Upper lobe of left lung (tissue), 6 donors: Measurements from ENCODE around the gene TNFRSF8. TPM values are rescaled to one million over a fixed set of nuclear protein-coding genes. Genes with fewer than 3 reads are reported as not detected.

Experiments used
- ATAC-seq, 2 donors: fragments of 200-7000 bp; cut with Tn5 transposase; one replicate each; pipeline ENCODE4 v1.9.1; 2022; ENCODE audit warnings: mild to moderate bottlenecking in 2 of 2, moderate library complexity in 2 of 2; ENCODE audit not compliant: low FRiP score in 2 of 2
- DNase-seq, 2 donors: peaks; one replicate each; pipeline ENCODE4 v3.0.0-alpha.2; 2019 to 2020
- H3K27ac ChIP-seq, 4 donors: fragments of 200-600 bp; sonication (generic); one replicate each; pipeline ENCODE4 v1.5.1; 2016 to 2019
- H3K27me3 ChIP-seq, 4 donors: fragments of 200-600 bp; sonication (generic); one replicate each; pipeline ENCODE4 v1.5.1; 2017 to 2019
- H3K36me3 ChIP-seq, 4 donors: fragments of 200-600 bp; sonication (generic); one replicate each; pipeline ENCODE4 v1.5.1; 2016 to 2019
- H3K4me1 ChIP-seq, 4 donors: fragments of 200-600 bp; sonication (generic); one replicate each; pipeline ENCODE4 v1.5.1; 2018 to 2019
- H3K4me3 ChIP-seq, 4 donors: fragments of 200-600 bp; sonication (generic); one replicate each; pipeline ENCODE4 v1.5.1; 2017 to 2019; ENCODE audit warnings: mild to moderate bottlenecking in 2 of 4, moderate library complexity in 1 of 4
- H3K9me3 ChIP-seq, 4 donors: fragments of 200-600 bp; sonication (generic); one replicate each; pipeline ENCODE4 v1.5.1; 2018 to 2019
- CTCF ChIP-seq, 6 experiments: fragments of 450-650 bp in 4 of 6; fragments of 200-600 bp in 2 of 6; sonication (generic) in 2 of 6; IDR thresholded peaks; one replicate each; pipeline ENCODE4 v1.5.1; 2016 to 2019; ENCODE audit warnings: antibody characterized with exemption in 6 of 6
- EP300 ChIP-seq, 4 donors: sonication (generic); formaldehyde crosslinking; IDR thresholded peaks; one replicate each; pipeline ENCODE4 v1.5.1; 2017; ENCODE audit warnings: antibody characterized with exemption in 4 of 4, control low read depth in 2 of 4
- POLR2A ChIP-seq, 4 donors: fragments of 450-650 bp; IDR thresholded peaks; one replicate each; pipeline ENCODE4 v1.5.1; 2016 to 2017; ENCODE audit warnings: antibody characterized with exemption in 4 of 4, mild to moderate bottlenecking in 2 of 4
- POLR2AphosphoS5 ChIP-seq, 2 donors: sonication (generic); formaldehyde crosslinking; IDR thresholded peaks; one replicate each; pipeline ENCODE4 v1.5.1; 2017; ENCODE audit warnings: antibody characterized with exemption in 2 of 2
- WGBS, 2 donors: methylation state at CpG; one replicate each; pipeline ENCODE4 v1.1.5; 2017 to 2018; 5-methylcytosine and 5-hydroxymethylcytosine counted together
- total RNA-seq, 6 donors: library from RNA; depleted of rRNA in 4 of 6; stranded (reverse); fragments of >200 nt in 4 of 6; gene quantifications; one replicate each; pipeline versions ENCODE4 v1.1.0 to v1.2.1, GENCODE V29; 2016 to 2021
- donor health status: DM: no; HTN: no; CAD: no; lungs with moderate emphysema.
- donor health status: DM: no; HTN: yes; CAD: no; lungs with severe emphysema.

The TNFRSF8 gene
- total RNA-seq, 6 donors from 2014 or later: 0.22 to 3.3 (median 1.2) TPM

GRCh38 chr1:12129624-12130023, 66.5 kb downstream of the TNFRSF8 start:
- TF ChIP-seq POLR2A (IDR thresholded peaks at IDR 0.05) (no peak), CTCF (IDR thresholded peaks at IDR 0.05) (no peak), POLR2AphosphoS5 (IDR thresholded peaks at IDR 0.05) (no peak), EP300 (IDR thresholded peaks at IDR 0.05) (no peak)
- H3K4me1 ChIP-seq: peaks cover 35 to 47% (median 40%) of the 10 kb centered on the region in 4 donors
- no peak for ATAC-seq

GRCh38 chr1:12130466-12131130, 67.5 kb downstream of the TNFRSF8 start:
- no peak for ATAC-seq

More at GRCh38 chr1:12129624-12130023, 66.5 kb downstream of the TNFRSF8 start:
- H3K36me3 ChIP-seq: no peaks in the 10 kb centered on the region
- no peak for DNase-seq
- H3K27me3 ChIP-seq: no peaks in the 10 kb centered on the region
- 79 to 94% methylated on average over 12 of the region's 12 CpGs for WGBS, 2 donors
- H3K27ac ChIP-seq: no peak overlapping the region
- no peak overlapping the region for H3K4me3 ChIP-seq
- no peaks in the 10 kb centered on the region for H3K9me3 ChIP-seq

GRCh38 chr1:12132078-12132477, 69.0 kb downstream of the TNFRSF8 start:
- no peak overlapping the region for H3K4me3 ChIP-seq
- no peak for TF ChIP-seq EP300 (IDR thresholded peaks at IDR 0.05)
- peak in 1 of 2 donors; percentile 12 for TF ChIP-seq POLR2AphosphoS5 (IDR thresholded peaks at IDR 0.05)
- H3K4me1 ChIP-seq: peaks cover 22 to 37% (median 26%) of the 10 kb centered on the region in 4 donors
- peak overlapping the region; percentile 55 to 80 (median 66) for H3K27ac ChIP-seq
- 65 to 73% methylated on average over 8 of the region's 8 CpGs for WGBS, 2 donors
- no peaks in the 10 kb centered on the region for H3K36me3 ChIP-seq
- DNase-seq (no peak), ATAC-seq (peak in 1 of 2 donors; percentile 42)
- H3K9me3 ChIP-seq: no peaks in the 10 kb centered on the region
- no peaks in the 10 kb centered on the region for H3K27me3 ChIP-seq

More at GRCh38 chr1:12130466-12131130, 67.5 kb downstream of the TNFRSF8 start:
- Histone ChIP-seq H3K4me3 (no peak overlapping the region), H3K36me3 (no peaks in the 10 kb centered on the region), H3K9me3 (no peaks in the 10 kb centered on the region), H3K4me1 (peaks cover 30 to 40% (median 34%) of the 10 kb centered on the region in 4 donors), H3K27me3 (no peaks in the 10 kb centered on the region), H3K27ac (peak overlapping the region in 2 of 4 donors; percentile 7 to 40)
- TF ChIP-seq POLR2AphosphoS5 (IDR thresholded peaks at IDR 0.05) (no peak), CTCF (IDR thresholded peaks at IDR 0.05) (no peak), EP300 (IDR thresholded peaks at IDR 0.05) (no peak), POLR2A (IDR thresholded peaks at IDR 0.05) (no peak)
- DNase-seq: no peak
- 83 to 86% methylated on average over 13 of the region's 13 CpGs for WGBS, 2 donors

GRCh38 chr1:12134716-12135115, 71.6 kb downstream of the TNFRSF8 start:
- WGBS, 2 donors: 96 to 98% methylated on average over 7 to 10 of the region's 10 CpGs
- H3K4me1 ChIP-seq: peaks cover 22 to 37% (median 26%) of the 10 kb centered on the region in 4 donors
- TF ChIP-seq POLR2A (IDR thresholded peaks at IDR 0.05) (no peak), POLR2AphosphoS5 (IDR thresholded peaks at IDR 0.05) (no peak), EP300 (IDR thresholded peaks at IDR 0.05) (no peak), CTCF (IDR thresholded peaks at IDR 0.05) (no peak)
- ATAC-seq (no peak), DNase-seq (no peak)
- no peaks in the 10 kb centered on the region for H3K9me3 ChIP-seq
- no peak overlapping the region for H3K4me3 ChIP-seq
- H3K27me3 ChIP-seq: no peaks in the 10 kb centered on the region
- H3K36me3 ChIP-seq: no peaks in the 10 kb centered on the region
- peak overlapping the region in 1 of 4 donors; percentile 55 for H3K27ac ChIP-seq

GRCh38 chr1:12135612-12136011, 72.5 kb downstream of the TNFRSF8 start:
- H3K27me3 ChIP-seq: no peaks in the 10 kb centered on the region
- H3K27ac ChIP-seq: peak overlapping the region in 2 of 4 donors; percentile 46 to 64
- peaks cover 22 to 34% (median 28%) of the 10 kb centered on the region in 4 donors for H3K4me1 ChIP-seq
- WGBS, 2 donors: 50 to 68% methylated on average over 3 to 6 of the region's 6 CpGs
- H3K4me3 ChIP-seq: no peak overlapping the region
- no peaks in the 10 kb centered on the region for H3K9me3 ChIP-seq
- TF ChIP-seq POLR2A (IDR thresholded peaks at IDR 0.05): no peak
- TF ChIP-seq POLR2AphosphoS5 (IDR thresholded peaks at IDR 0.05): no peak
- no peak for TF ChIP-seq CTCF (IDR thresholded peaks at IDR 0.05)
- TF ChIP-seq EP300 (IDR thresholded peaks at IDR 0.05): no peak
- DNase-seq (no peak), ATAC-seq (peak in 1 of 2 donors; percentile 72)
- H3K36me3 ChIP-seq: no peaks in the 10 kb centered on the region
